GM18870 (cell line): ENCODE data around the gene SIGLECL1.
"Not testable (repeated sequence)": the region's sequence is repeated elsewhere in the genome, so short reads cannot be mapped to it uniquely, and the experiment has no call there.

Experiments used
- ATAC-seq: cut with Tn5 transposase; IDR thresholded peaks from one replicate; pipeline ENCODE4 v1.9.1; 2021; ENCODE audit warnings: moderate library complexity; ENCODE audit not compliant: unreplicated experiment

Gene SIGLECL1

DNA sequence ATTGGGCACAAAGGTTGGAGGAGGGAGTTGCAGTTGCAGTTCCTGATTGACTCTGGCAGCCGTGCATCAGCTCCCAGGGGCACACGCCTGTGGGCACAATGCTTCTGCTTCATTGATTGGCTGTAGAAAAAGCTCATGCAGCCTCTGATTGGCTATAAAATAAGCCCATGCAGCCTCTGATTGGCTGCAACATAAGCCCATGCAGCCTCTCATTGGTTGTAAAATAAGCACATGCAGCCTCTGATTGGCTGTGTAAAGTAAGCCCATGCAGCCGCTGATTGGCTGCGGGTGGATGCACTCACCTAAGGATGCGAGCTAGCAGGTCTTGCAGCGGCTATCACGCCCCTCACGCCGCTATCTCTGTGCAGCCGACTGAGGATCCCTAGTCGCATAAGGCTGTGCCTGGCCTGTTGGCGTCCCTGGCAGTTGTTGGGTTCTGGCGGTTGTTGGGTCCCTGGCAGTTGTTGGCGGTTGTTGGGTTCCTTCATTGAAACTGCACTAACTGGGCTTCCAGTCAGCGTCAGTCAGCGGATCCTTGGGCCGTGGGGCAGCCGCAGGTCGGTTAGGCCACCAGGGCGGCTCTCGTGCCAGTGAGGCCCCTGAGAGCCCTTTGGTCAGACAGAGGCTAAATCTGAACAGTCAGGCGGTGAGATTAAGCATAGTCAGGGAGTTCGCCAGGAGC is at the start of gene SIGLECL1:
TSS of gene SIGLECL1 (plus strand) at position 295 of the 682 bp plus-strand sequence. CDS start 12,993 bp downstream, outside the sequence.
- no peak for ATAC-seq

DNA sequence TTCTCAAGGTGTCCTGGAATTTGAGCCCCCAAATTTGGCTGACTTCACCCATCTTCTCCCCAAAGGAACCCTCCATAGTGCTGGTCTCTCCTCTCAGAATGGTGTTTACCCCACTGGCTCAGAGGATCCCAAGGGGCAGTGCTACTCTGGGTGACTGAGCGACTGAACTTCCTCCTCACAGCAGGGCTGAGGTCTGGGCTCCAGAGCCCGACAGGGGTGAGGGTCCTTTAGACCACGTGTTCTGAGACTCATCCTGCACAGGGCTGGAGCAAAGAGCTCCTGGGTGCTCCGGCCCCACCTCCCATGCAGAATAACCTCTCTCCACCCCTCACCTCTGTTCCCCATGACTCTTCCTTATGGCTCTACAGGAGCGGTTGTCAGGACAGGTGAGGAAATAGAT is 49.2 kb upstream of the SIGLECL1 start:
- ATAC-seq: no peak

DNA sequence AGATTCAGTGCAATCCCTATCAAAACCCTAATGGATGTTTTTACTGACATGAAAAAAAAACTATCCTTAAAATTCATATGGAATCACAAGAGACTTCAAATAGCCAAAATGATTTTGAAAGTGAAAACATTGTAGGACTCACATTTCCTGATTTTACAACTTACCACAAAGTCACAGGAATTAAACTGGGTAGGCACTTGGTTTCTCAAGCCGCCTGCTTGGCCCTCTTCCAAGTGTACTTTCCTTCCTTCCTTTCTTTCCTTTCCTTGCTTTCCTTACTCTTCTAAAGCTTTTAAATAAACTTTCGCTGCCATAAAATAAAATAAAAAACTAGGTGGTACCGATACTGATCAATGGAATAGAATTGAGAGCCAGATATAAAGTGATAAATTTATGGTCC is 47.0 kb upstream of the SIGLECL1 start:
- ATAC-seq: no peak

DNA sequence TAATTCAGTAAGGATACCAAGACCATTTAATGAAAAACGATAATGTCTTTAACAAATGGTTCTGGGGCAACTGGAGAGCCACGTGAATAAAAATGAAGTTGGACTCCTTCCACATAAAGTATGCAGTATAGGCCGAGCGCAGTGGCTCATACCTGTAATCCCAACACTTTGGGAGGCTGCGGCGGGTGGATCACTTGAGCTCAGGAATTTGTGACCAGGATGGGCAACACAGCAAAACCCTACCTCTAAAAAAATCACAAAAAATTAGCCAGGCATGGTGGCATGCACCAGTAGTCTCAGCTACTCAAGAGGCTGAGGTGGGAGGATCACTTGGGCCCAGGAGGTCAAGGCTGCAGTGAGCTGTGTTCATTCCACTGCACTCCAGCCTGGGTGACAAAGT is 46.6 kb upstream of the SIGLECL1 start:
- ATAC-seq: no peak

DNA sequence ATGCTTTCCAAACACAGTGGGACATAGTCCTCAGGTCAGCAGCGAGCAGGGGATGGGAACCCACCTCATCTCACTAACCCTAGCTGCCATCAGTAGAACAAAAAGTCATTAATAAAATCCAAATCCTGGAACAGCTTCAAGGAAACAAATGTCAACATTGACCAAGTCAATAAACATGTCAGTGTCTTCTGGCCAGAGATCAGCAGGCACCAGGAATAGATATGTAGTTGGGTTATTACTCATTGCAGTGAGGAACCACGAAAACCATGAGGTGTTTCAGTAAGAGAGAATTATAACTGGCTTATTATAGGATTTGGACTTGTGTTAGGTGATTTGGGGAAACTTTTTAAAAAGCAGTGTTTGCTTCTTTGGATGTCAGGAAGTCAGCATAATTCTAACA is 43.1 kb upstream of the SIGLECL1 start:
- no peak for ATAC-seq

DNA sequence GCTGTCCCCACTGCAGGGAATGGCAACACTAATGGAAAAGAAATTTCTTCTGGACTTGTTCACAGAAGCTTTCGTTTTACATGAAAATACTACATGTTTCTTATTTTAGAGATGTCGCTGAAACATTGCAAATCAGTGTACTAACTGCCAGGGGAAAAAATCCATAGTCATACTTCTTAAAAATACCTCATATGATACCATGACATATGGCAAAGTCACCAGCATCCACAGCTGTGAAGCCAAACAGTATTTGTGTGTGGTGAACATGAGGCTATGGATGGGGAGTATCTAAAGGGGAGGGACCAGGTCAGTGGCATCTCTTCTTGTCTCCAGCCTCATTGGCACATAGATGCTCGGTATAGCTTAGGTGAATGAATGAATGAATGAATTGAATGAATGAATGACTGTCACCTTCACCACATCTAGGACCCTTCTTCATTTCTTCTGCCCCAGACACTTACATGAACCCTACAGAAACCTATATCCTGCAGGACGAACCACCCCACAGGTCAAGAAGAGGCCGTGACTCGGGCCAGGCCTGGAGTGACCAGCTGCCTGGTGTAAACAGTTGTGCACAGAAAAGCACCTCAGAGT is 40.6 kb upstream of the SIGLECL1 start:
- no peak for ATAC-seq

DNA sequence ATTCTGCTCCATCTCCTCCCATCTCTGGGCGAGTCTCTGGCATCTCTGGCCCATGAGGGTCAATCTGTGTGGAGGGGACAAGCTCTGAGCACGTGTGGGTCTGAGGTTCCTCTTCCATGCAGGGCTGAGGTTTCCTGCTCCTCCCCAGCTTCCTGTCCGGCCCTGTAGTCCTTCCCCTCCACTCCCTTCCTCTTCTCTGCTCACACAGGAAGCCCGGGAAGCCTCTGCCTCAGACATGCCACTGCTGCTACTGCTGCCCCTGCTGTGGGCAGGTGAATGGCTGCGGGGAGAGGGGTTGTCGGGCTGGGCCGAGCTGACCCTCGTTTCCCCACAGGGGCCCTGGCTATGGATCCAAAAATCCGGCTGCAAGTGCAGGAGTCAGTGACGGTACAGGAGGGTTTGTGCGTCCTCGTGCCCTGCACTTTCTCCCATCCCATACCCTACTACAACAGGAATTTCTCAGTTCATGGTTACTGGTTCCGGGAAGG is 40.0 kb upstream of the SIGLECL1 start:
- not testable (repeated sequence) for ATAC-seq

DNA sequence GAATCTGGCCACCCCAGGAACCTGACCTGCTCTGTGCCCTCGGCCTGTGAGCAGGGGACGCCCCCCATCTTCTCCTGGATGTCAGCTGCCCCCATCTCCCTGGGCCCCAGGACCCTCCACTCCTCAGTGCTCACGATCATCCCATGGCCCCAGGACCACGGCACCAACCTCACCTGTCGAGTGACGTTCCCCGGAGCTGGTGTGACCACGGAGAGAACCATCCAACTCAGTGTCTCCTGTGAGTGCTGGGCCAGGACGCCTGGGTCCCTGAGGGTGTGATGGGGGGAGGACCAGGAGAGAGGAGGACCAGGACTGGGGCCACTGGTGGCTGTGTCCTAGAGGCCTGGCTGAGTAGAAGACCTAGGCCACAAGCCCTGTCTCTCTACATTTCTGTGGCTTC is 39.0 kb upstream of the SIGLECL1 start:
- ATAC-seq: no peak

DNA sequence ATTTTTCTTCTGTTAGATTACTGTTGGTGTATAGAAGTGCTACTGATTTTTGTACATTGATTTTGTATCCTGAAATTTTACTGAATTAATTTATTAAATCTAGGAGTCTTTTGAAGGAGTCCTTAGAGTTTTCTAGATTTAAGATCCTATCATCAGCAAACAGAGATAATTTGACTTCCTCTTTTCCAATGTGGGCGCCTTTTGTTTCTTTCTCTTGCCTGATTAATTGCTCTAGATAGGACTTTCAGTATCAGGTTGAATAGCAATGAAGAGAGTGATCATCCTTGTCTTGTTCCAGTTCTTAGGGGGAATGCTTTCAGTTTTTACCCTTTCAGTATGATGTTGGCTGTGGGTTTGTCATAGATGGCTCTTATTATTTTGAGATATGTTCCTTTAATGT is 31.6 kb upstream of the SIGLECL1 start:
- no peak for ATAC-seq

DNA sequence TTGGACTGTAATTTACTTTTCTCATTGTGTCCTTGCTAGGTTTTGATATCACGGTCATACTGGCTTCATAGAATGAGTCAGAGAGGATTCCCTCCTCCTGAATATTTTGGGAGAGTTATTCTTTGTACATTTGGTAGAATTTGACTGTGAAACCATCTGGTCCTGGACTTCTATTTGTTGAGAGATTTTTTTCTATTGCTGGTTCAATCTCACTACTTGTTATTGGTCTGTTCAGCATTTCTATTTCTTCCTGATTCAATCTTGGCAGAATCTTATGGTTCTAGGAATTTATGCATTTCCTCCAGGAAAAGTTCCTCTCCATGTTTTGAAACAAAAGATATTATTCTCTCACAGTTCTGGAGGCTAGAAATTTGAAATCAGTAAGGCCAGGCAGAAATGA is 30.9 kb upstream of the SIGLECL1 start:
- ATAC-seq: no peak

DNA sequence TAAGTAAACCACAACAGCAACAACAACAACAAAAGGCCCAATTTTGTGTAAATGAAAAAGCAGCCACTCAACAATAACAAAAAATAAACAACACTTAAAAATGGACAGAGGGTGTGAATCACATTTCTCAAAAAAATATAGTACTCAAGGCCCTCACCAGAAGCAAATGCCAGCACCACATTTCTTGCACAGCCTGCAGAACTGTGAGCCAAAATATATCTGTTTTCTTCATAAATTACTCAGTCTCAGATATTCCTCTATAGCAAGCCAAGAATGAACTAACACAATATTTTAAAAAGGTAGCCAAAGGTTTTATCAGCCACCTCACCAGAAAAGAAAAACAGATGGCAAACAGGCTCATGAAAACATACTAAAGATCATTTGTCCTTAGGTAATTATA is 29.9 kb upstream of the SIGLECL1 start:
- no peak for ATAC-seq

DNA sequence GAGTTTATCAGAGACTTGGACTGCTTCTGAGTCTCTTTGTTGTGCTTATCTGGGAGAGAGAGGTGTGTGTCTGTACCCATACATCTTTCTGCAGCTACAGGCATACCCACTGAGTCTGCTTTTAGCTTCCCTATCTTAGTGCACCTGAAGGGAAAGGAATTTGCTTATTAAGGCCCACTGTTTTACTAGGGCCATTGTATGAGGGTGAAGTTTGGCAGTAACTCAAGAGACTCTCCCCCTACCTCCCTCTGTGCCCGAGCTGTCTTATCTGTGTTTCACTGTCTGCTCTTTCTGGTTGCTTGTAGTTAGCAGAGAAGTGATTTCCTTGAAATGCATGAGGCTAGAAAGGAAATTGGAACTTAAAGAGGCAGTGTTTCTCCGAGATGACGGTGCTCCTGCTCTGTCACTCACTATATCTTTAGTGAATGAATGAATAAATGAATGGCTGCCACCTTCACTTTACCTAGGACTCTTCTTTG is 26.7 kb upstream of the SIGLECL1 start:
- ATAC-seq: no peak

DNA sequence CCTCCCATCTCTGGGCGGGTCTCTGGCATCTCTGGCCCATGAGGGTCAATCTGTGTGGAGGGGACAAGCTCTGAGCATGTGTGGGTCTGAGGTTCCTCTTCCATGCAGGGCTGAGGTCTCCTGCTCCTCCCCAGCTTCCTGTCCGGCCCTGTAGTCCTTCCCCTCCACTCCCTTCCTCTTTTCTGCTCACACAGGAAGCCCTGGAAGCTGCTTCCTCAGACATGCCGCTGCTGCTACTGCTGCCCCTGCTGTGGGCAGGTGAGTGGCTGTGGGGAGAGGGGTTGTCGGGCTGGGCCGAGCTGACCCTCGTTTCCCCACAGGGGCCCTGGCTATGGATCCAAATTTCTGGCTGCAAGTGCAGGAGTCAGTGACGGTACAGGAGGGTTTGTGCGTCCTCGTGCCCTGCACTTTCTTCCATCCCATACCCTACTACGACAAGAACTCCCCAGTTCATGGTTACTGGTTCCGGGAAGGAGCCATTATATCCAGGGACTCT is 25.9 kb upstream of the SIGLECL1 start, which contains the start of gene CD33:
TSS of gene CD33 (plus strand) at position 183 of the 496 bp plus-strand sequence. CDS start at position 222, 39 bp downstream.
- not testable (repeated sequence) for ATAC-seq

DNA sequence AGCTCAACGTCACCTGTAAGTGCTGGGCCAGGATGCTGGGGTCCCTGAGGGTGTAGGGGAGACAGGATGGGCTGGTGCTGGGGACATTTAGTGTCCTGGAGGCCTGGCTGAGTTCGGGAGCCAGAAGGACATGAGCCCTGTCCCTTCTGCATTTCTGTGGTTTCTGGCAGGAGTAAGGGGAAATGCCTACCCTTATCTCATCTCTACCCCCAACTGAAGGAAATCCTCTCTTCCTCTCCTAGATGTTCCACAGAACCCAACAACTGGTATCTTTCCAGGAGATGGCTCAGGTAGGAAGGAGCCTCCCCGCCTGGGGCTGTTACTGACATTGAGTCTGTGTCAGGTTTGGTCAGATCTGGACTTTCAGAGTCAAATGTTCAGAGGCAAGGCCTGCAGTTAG is 24.8 kb upstream of the SIGLECL1 start:
- ATAC-seq: no peak

DNA sequence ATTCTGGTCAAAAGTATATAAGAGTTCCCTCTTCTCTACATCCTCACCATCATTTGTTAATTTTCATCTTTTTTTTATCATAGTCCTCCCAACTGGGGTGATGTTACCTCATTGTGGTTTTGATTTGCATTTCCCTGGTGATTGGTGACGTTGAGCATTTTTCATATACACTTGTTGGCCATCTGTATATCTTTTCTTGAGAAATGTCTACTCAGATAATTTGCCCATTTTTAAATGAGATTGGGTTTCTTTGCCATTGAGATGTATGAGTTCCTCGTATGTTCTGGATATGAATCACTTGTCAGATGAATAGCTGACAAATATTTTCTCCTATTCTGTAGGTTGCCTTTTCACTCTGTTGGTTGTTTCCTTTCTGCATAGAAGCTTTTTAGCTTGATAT is 23.6 kb upstream of the SIGLECL1 start:
- ATAC-seq: no peak

DNA sequence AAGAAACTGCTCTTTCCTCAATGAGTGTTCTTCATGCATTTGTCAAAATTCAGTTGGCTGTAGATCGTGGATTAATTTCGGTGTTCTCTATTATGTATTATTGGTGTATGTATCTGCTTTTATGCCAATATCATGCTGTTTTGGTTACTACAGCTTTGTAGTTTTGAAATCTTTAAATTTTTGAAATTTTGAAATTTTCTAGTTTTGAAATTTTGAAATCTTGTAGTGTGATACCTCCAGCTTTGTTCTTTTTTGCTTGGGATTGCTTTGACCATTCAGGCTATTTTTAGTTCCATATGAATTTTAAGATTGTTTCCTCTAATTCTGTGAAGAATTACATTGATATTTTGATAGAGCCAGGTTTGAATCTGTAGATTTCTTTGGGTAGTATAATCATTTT is 22.9 kb upstream of the SIGLECL1 start:
- ATAC-seq: no peak

DNA sequence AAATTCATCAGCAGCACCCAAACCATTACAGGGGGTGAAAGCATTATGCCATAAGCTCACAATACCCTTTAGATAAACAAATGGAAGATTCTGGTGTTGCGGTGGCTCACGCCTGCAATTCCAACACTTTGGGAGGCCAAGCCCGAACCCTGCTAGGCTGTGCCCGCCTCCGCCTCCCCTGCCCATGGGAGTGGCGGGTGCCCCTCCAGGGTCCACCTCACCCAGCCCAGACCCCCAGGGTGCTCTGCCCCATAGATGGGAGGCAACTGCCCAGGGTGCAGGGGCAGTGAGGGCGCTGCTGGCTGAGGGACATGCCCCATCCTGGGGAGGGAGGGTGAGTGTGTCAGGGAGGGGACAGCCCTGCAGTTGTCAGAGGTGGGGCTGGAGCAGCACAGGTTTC is 10.0 kb upstream of the SIGLECL1 start:
- no peak for ATAC-seq

DNA sequence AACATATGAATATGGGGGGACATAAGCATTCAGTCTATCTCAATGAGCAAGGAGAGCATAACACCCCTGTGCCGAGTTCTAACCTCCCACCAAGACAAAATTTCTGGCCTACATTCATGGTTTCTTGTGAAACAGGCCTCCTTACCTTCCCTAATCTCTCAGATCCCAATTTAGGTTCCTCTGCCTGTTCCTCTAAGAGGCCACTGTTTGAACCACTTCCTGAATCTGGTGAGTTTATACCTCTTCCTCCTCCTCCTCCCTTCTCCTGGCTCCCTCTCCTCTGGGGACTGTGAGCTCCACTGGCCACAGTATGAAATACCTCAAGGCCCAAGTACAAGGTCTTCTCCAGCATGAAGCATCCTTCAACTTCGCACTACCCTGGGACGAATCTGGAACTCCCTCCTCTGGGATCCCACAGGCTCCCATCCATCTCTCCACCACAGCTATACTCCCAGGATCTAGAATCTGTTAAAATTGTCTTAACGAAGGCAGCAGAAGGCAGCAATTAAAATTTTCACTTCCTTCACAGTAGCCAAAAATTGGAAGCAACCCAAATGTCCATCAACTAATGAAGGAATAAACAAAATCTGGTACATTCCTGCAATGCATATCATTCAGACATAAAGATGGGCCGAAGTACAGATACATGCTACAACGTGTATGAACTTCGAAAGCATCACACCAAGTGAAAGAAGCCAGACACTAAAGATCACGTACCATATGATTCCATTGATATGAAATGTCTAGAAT is 7.8 kb upstream of the SIGLECL1 start:
- no peak for ATAC-seq

DNA sequence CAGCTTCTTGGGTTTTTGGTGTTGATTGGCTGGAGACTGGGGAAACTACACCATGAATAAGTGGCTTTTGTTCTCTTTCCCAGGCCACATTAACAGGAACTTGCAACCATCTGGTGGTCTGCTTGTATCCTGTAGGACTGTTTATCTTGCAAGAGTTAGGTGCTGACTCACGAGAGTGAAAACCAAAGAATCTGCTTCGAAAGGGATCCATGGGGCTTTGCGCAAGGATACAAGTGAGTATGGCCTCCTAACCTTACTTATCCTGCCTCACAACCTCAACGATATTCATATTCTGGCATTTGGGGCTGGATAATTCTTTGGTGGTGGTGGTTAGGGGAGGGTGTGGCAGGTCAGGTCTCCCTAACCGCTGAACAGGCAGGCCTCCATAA is 4.7 kb upstream of the SIGLECL1 start:
- ATAC-seq: no peak

DNA sequence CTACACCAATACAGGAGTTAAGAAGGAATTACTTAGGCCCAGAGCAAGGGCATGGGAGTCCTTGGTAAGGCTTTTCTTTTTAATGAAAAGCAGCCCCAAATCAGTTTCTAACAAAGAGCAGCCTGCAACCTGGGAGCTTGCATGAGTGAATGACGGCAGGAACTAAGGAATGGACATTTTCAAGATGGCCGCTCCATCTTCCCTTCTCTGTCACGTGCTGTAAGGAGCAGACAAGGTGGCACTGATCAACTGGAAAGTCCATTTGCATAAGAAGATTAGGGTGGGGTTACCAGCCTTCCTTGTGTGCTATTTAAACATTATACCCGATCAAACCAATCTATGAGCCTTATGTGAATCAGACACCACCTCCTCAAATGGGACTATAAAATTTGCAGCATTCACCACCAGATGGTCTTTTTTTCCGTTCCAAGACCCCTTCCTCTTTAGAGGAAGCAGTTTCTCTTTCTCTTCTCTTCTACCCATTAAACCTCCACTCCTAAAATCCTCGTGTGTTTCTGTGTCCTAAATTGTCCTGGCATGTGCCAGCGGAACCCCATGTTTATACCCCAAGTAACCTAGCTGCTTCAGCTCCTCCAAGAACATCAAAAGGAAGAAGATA is 2.8 kb upstream of the SIGLECL1 start:
- no peak for ATAC-seq

DNA sequence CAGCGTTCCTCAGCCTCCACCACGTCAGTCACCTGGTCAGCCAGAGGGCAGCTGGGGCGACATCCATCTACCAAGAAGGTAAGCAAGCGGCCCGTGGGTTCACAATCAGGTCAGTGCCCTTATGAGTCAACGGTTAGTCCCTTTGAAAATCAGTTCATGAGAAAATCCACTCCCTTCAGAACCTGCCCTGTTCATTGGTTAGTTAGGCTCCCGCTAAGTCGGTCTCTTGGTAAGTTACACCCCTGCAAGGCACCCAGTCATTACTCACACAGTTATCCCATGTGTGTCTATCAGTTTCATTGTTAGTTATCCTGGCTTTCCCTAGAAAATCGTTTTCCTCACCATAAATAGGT is 564 bp downstream of the SIGLECL1 start:
- ATAC-seq: no peak
